Vagina (tissue), 2 donors: Measurements from ENCODE around the gene ATP8B1.

Experiments
- CTCF ChIP-seq, 3 experiments: fragments of 450-650 bp in 2 of 3; fragments of 200-600 bp in 1 of 3; sonication (generic) in 1 of 3; IDR thresholded peaks; one replicate each; pipeline ENCODE4 v1.5.1; 2017 to 2019; ENCODE audit warnings: antibody characterized with exemption in 3 of 3, mild to moderate bottlenecking in 2 of 3, moderate library complexity in 2 of 3
- POLR2A ChIP-seq, 2 donors: fragments of 450-650 bp; IDR thresholded peaks; one replicate each; pipeline ENCODE4 v1.6.1; 2017; ENCODE audit warnings: antibody characterized with exemption in 2 of 2, mild to moderate bottlenecking in 2 of 2, moderate library complexity in 2 of 2
- POLR2AphosphoS5 ChIP-seq, 2 donors: sonication (generic); formaldehyde crosslinking; IDR thresholded peaks; one replicate each; pipeline ENCODE4 v1.9.0; 2017; ENCODE audit warnings: antibody characterized with exemption in 2 of 2, mild to moderate bottlenecking in 2 of 2, low read depth in 1 of 2; ENCODE audit not compliant: insufficient read depth in 1 of 2

GRCh38 chr18:57831597-57832377, 28.7 kb upstream of the ATP8B1 start:
- TF ChIP-seq CTCF (IDR thresholded peaks at IDR 0.05), result no peak
- TF ChIP-seq POLR2A (IDR thresholded peaks at IDR 0.05), result no peak
- no peak for TF ChIP-seq POLR2AphosphoS5 (IDR thresholded peaks at IDR 0.05; ENCODE audit: insufficient read depth in 1 of 2, low read depth in 1 of 2)
